Activated naive CD8-positive, alpha-beta T cell treated with anti-CD3 and anti-CD28 coated beads, Interleukin-2, amount 50 U/mL, for 16 hours (primary cell): ENCODE measurements around the gene HDDC3.

ENCODE experiments used
- DNase-seq: peaks from one replicate; pipeline ENCODE4 v3.0.0-alpha.2; 2020; ENCODE audit warnings: low read depth, low spot score

HDDC3 gene

GRCh38 chr15:90953947-90954711 is 21.8 kb upstream of the HDDC3 start:
- DNase-seq, result no peak

- no peak for DNase-seq
Observed at GRCh38 chr15:90952901-90953677, 20.7 kb upstream of the HDDC3 start.

DNA sequence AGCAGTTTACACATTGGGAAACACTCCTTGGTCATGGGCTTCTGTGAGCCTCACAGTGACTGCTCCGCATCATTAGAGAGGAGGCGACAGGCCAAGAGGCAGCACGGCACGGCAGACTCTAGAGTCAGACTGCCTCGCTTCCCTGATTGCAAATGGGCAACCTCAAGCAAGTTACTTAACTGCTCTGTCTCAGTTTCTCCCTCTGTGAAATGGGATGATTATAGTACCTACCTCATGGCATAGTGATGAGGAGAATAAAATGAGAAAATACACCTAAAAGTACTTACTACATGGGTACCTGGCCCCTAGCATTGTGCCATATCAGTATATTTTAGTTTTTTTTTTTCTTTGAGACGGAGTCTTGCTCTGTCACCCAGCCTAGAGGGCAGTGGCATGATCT is 18.3 kb upstream of the HDDC3 start:
- no peak for DNase-seq

DNA sequence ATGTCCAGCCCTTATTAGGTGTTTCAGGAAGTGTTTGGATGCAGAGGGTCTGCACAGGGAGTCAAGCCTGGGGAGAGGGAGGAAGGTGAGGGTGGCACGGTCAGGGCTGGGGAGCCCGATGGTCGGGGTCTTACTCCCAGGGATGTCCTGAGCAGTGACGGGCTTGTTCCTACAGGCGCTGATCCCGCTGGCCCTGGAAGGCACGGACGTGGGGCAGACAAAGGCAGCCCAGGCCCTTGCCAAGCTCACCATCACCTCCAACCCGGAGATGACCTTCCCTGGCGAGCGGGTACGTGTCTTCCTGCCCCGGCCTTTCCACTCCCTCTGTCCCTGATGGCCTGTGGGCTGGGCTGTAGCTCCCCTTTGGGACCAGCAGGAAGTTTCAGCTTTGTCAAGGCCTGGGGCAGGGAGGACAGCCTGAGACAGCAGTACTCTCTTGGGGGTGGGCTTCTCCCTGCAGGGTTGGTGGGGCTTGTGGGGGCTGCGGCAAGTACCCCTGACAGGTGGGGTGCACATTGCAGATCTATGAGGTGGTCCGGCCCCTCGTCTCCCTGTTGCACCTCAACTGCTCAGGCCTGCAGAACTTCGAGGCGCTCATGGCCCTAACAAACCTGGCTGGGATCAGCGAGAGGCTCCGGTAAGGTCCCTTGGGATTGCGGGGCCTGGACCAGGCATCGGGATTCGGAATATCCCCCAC is 17.8 kb upstream of the HDDC3 start:
- DNase-seq, result no peak

- DNase-seq, result no peak
Observed at GRCh38 chr15:90948506-90948905, 16.2 kb upstream of the HDDC3 start.

DNA sequence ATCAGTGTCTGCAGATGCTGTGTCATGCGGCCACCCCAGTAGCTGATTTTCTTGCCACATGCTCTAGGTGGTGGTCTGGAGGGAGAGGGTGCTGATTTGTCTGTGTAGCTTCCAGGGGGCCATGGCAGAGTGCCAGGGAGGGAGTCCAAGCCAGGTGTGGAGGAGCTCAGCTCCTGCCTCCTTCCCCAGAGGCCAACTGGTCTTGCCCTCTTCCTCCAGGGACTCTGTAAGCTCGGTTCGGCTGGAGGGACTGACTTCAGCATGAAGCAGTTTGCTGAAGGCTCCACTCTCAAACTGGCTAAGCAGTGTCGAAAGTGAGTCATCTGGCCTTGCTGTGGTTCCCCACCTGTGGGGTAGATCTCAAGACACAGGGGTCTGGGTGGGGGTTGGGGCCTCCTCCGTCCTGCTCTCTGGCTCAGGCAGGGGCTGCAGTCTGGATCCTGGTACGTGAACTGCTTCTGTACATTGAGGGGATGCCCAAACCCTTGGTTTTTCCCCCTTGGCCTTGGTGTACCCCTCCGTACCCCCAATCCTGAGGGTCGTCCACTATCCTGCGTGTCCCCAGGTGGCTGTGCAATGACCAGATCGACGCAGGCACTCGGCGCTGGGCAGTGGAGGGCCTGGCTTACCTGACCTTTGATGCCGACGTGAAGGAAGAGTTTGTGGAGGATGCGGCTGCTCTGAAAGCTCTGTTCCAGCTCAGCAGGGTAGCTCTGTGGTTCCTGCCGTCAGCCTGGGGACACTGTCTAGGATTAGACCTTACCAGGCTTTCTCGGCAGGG is 15.4 kb upstream of the HDDC3 start:
- DNase-seq, result no peak

DNA sequence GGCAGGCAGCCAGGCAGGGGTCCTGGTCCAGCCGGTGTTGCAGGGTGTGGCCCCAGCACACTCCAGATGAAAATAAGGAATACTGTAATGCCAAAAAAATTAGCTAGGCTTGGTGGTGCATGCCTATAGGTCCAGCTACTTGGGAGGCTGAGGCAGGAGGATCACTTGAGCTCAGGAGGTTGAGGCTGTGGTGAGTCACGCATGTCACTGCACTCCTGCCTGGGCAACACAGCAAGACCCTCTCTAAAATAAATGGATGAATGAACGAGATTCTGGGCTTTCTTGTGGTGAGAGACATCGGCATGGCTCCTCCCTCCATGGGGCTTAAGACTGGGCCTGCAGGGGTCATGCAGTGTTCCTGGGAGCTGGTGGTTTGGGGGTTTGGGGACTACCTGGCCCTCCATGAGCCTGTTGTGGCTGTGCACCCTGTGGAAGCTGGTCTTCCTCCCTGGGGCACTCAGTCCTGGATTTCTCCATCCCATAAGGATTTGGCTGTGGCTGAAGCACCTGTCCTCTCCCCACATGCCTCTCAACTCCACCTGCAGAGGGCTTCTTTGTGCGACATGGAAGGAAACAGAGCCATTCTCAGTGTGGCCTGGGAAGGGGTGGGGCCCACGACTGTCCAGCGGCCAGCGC is 14.7 kb upstream of the HDDC3 start:
- no peak for DNase-seq

DNA sequence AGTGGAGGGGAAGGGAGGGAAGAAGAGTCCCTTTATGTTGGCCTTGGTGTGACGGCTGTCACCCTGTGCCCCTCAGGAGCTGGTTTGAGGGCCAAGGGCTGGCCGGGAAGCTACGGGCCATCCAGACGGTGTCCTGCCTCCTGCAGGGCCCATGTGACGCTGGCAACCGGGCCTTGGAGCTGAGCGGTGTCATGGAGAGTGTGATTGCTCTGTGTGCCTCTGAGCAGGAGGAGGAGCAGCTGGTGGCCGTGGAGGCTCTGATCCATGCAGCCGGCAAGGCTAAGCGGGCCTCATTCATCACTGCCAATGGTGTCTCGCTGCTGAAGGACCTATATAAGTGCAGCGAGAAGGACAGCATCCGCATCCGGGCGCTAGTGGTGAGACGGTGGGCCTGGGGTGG is 14.2 kb upstream of the HDDC3 start:
- DNase-seq, result no peak

GRCh38 chr15:90945091-90945490 is 12.7 kb upstream of the HDDC3 start:
- DNase-seq, result no peak

DNA sequence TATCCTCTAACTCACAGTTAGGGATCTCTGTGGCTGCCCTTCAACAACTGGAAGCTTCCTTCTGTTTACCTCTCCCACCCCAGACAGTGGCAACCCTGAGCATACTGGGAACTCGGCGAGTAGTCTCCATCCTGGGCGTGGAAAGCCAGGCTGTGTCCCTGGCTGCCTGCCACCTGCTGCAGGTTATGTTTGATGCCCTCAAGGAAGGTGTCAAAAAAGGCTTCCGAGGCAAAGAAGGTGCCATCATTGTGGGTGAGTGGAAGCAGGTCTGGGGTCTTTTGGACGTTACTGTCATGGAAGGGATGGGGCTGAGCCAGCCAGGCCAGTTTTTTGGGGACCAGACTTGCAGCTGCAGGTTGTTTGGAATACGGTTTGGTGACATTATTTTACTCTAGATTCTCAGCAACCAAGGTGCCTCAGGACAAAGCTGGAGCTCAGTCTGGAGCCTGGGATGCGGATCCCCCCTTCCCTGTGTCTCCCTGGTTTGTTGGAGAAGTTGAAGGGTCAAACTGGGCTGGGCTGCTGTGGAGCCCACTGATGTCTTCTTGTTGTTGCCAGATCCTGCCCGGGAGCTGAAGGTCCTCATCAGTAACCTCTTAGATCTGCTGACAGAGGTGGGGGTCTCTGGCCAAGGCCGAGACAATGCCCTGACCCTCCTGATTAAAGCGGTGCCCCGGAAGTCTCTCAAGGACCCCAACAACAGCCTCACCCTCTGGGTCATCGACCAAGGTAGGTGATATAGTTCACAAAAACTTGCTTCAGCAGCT is 10.2 kb upstream of the HDDC3 start:
- no peak for DNase-seq

GRCh38 chr15:90941038-90941437 is 8.7 kb upstream of the HDDC3 start:
- no peak for DNase-seq

- no peak for DNase-seq
Observed at GRCh38 chr15:90939756-90940155, 7.4 kb upstream of the HDDC3 start.

DNA sequence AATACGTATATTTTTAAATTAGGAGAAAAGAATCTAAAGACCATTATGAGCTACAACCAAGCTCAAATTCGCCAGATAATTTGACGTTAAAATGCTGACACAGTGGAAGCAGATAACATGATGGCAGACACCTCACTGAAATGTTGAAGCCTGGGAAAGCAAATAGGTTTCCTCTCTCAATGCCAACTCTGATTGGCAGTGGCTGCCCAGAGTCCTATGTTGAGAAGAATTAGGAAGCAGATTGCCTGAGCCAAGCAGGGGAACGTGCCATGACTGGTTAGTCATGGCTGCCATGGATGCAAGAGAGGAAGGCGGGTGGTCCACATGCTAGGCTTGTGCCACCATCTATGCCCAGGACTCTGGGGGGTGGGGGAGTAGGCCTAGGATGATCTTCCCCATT is 5.9 kb upstream of the HDDC3 start:
- no peak for DNase-seq

DNA sequence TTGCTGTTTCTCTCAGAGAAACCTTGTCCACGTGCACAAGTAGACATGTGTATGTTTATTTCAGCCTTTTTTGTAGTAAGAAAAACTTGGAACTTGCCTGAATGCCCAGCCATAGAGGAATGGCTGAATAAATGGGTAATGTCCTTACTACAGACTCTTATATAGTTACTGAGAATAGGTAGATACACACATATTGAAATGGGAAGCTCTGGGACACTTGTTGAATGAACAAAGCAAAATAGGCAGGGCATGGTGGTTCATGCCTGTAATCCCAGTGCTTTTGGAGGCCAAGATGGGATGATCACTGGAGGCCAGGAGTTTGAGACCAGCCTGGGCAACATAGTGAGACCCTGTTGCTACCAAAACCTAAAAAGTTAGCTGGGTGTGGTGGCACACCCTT is 4.5 kb upstream of the HDDC3 start:
- no peak for DNase-seq

DNA sequence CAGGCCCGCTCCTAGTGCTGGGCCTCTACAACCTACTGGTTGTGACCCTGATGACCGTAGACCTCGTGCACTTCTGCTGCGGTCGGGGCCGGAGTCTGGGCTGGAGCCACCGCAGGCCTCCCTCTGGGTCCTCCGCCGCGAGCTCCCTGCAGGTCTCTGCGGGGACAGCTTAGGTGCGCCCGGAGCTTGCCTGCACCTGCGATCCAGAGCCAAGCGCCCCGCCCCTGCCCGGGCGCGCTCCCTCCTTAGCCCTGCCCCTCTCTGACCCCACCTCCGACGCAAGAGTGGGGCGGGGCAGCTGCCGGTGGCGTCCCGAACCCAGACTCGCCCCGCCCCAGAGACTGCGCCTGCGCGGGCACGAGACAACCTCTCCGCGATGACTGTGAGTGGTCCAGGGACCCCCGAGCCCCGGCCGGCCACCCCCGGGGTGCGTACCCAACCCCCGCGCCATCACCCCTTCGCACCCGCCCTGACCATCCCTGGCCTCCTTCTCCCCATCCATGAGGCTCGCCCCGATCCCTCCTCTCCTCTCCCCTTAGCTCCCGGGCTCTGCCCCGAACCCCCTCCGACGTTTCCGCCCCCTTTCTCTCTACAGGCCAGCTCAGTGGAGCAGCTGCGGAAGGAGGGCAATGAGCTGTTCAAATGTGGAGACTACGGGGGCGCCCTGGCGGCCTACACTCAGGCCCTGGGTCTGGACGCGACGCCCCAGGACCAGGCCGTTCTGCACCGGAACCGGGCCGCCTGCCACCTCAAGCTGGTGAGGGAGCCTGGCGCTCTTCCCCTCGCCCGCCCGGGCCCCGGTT is 2.8 kb upstream of the HDDC3 start, which contains the start of gene UNC45A:
TSS of gene UNC45A (plus strand) at position 337 of the 803 bp plus-strand sequence. CDS start at position 377, 40 bp downstream.
- peak; percentile 94 for DNase-seq

- DNase-seq, result peak; percentile 70
Observed at GRCh38 chr15:90934256-90934948, 2.1 kb upstream of the HDDC3 start.

DNA sequence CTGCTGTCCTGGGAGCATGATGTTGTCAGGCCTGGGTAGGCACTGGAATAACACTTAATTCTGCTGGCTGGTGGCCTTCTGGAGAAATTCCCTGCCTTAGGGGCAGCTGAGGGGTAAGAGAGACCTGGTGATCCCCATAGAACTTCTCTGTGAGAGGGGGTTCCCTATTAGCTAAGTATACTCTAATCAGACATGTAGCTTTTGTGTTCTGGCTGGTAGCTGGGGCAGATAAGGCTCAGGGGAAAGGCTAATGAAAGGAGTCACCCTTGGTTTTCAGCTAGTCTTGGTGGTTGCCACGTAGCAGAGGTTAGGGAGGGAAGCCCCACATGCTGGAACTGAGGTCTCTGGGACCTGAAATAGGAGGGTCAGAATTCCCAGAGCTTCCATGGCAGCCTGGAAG is 952 bp upstream of the HDDC3 start:
- DNase-seq, result no peak

DNA sequence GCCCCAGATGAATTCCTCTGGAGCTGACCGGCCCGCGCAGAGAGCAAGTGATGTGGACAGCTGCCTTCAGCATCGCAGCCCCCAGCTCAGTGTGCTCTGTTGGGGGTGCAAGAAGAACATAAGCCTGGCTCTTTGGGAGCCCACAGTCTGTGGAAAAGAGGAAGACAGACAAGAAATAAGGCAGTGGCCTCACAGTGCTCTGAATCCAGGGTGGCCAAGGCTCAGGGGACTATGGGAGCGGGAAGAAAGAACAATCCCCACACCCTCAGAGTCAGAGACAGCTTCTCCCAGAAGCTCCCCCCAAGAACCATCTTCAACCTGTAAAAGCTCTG is 277 bp upstream of the HDDC3 start:
- no peak for DNase-seq

GRCh38 chr15:90931575-90931827 is 848 bp downstream of the HDDC3 start:
- DNase-seq, result no peak
